ENCODE results near the gene CYP27A1.

The CYP27A1 gene

GRCh38 chr2:218819093-218819492 lies 37.1 kb downstream of the CYP27A1 start (continued):
- no peak for TF ChIP-seq TSHZ2 (CRISPR knock-in tag; IDR thresholded peaks at IDR 0.05)
- no peak for TF ChIP-seq GLIS3 (CRISPR knock-in tag; IDR thresholded peaks at IDR 0.05)
- no peak for TF ChIP-seq ZFP3 (CRISPR knock-in tag; IDR thresholded peaks at IDR 0.05)
- no peak for TF ChIP-seq ZNF8 (CRISPR knock-in tag; IDR thresholded peaks at IDR 0.05)
- no peak for TF ChIP-seq TOX (CRISPR knock-in tag; IDR thresholded peaks at IDR 0.05; ENCODE audit: borderline replicate concordance)
- no peak for TF ChIP-seq PATZ1 (CRISPR knock-in tag; IDR thresholded peaks at IDR 0.05; ENCODE audit: borderline replicate concordance)

GRCh38 chr2:218820746-218821369 lies 38.9 kb downstream of the CYP27A1 start:
- TF ChIP-seq TOX (CRISPR knock-in tag; IDR thresholded peaks at IDR 0.05; ENCODE audit: borderline replicate concordance) = no peak
- no peak for TF ChIP-seq CSRNP3 (CRISPR knock-in tag; IDR thresholded peaks at IDR 0.05)
- TF ChIP-seq ISL1 (CRISPR knock-in tag; IDR thresholded peaks at IDR 0.05) = no peak
- TF ChIP-seq POU6F1 (CRISPR knock-in tag; IDR thresholded peaks at IDR 0.05; ENCODE audit: borderline replicate concordance, low read depth) = no peak

GRCh38 chr2:218821605-218822211 lies 39.8 kb downstream of the CYP27A1 start:
- no peak for ATAC-seq
- TF ChIP-seq ZFP3 (CRISPR knock-in tag; IDR thresholded peaks at IDR 0.05) (no peak), ESRRG (CRISPR knock-in tag; IDR thresholded peaks at IDR 0.05) (no peak), CSDC2 (CRISPR knock-in tag; IDR thresholded peaks at IDR 0.05) (no peak), BACH2 (CRISPR knock-in tag; IDR thresholded peaks at IDR 0.05; ENCODE audit: borderline replicate concordance) (no peak), ZFP30 (CRISPR knock-in tag; IDR thresholded peaks at IDR 0.05) (no peak), PPARA (CRISPR knock-in tag; IDR thresholded peaks at IDR 0.05; ENCODE audit: borderline replicate concordance) (no peak), ZNF70 (CRISPR knock-in tag; IDR thresholded peaks at IDR 0.05) (no peak)

More at GRCh38 chr2:218820746-218821369, 38.9 kb downstream of the CYP27A1 start:
- ATAC-seq = no peak

- no peak for ATAC-seq
- TF ChIP-seq TOX (CRISPR knock-in tag; IDR thresholded peaks at IDR 0.05; ENCODE audit: borderline replicate concordance) (no peak), ZNF565 (CRISPR knock-in tag; conservative IDR thresholded peaks at IDR 0.05; ENCODE audit: low read depth) (no peak), ZC3H10 (CRISPR knock-in tag; IDR thresholded peaks at IDR 0.05) (no peak), GLIS3 (CRISPR knock-in tag; IDR thresholded peaks at IDR 0.05) (no peak), TCF4 (CRISPR knock-in tag; IDR thresholded peaks at IDR 0.05; ENCODE audit: borderline replicate concordance) (no peak), SNAI2 (CRISPR knock-in tag; IDR thresholded peaks at IDR 0.05) (no peak), ZNF8 (CRISPR knock-in tag; IDR thresholded peaks at IDR 0.05) (no peak), ESRRG (CRISPR knock-in tag; IDR thresholded peaks at IDR 0.05) (no peak), OSR1 (CRISPR knock-in tag; IDR thresholded peaks at IDR 0.05) (no peak), BACH2 (CRISPR knock-in tag; IDR thresholded peaks at IDR 0.05; ENCODE audit: borderline replicate concordance) (no peak), RARB (CRISPR knock-in tag; IDR thresholded peaks at IDR 0.05) (no peak), CSDC2 (CRISPR knock-in tag; IDR thresholded peaks at IDR 0.05) (no peak), ARNTL (CRISPR knock-in tag; IDR thresholded peaks at IDR 0.05; ENCODE audit: borderline replicate concordance, low read depth) (no peak), ZNF70 (CRISPR knock-in tag; IDR thresholded peaks at IDR 0.05) (no peak)
These were observed 40.7 kb downstream of the CYP27A1 start for GRCh38 chr2:218822622-218823021.

Data from SK-N-SH treated with all-trans-retinoic acid at 6 μM for 48 hours (cell line).